Astrocyte of the spinal cord (primary cell): ENCODE measurements around the gene ZNF506.
"Not testable (repeated sequence)": the region's sequence is repeated elsewhere in the genome, so short reads cannot be mapped to it uniquely, and the experiment has no call there.

Experiments used
- DNase-seq: peaks from one replicate; pipeline ENCODE4 v3.0.0; 2011; ENCODE audit warnings: low read depth, low spot score
- H3K4me3 ChIP-seq: 2 replicates; pipeline ENCODE4 v1.5.1; 2011; ENCODE audit warnings: low read depth, mild to moderate bottlenecking, low read length, moderate library complexity
- in situ Hi-C: cut with HindIII; loops from 2 replicates; pipeline ENCODE4 v1.10.0; 2017; ENCODE audit warnings: low sequenced_read_pairs
- TF ChIP-seq, protein P1 (sequence below): IDR thresholded peaks from 2 replicates; pipeline ENCODE4 v1.5.1; 2012; ENCODE audit warnings: low read depth, mild to moderate bottlenecking, low read length, inconsistent platforms

The ZNF506 gene

GRCh38 chr19:19778666-19779065 is 42.9 kb downstream of the ZNF506 start:
- DNase-seq, result no peak
- in situ Hi-C loops, result no loop called here
- no peak overlapping the region for H3K4me3 ChIP-seq

DNA sequence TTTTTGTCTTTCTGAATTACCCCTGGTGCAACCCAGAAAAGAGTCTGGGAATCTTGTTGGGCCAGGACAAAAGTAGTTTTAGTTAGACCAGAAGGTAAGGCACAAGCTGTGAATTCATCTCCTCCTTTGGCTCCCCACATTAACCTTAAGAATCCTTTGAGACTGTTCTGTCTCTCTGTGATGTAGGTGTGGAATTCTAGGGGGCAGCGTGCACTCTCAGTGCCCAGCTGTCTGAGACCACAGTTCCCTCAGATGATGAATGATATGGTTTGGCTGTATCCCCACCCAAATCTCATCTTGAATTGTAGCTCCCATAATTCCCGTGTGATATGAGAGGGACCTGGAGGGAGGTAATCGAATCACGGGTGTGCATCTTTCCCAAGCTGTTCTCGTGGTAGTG is 43.9 kb downstream of the ZNF506 start:
- TF ChIP-seq, protein P1, sequence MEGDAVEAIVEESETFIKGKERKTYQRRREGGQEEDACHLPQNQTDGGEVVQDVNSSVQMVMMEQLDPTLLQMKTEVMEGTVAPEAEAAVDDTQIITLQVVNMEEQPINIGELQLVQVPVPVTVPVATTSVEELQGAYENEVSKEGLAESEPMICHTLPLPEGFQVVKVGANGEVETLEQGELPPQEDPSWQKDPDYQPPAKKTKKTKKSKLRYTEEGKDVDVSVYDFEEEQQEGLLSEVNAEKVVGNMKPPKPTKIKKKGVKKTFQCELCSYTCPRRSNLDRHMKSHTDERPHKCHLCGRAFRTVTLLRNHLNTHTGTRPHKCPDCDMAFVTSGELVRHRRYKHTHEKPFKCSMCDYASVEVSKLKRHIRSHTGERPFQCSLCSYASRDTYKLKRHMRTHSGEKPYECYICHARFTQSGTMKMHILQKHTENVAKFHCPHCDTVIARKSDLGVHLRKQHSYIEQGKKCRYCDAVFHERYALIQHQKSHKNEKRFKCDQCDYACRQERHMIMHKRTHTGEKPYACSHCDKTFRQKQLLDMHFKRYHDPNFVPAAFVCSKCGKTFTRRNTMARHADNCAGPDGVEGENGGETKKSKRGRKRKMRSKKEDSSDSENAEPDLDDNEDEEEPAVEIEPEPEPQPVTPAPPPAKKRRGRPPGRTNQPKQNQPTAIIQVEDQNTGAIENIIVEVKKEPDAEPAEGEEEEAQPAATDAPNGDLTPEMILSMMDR, result no peak
- DNase-seq, result no peak
- in situ Hi-C loops, result no loop called here
- H3K4me3 ChIP-seq, result no peak overlapping the region

More at GRCh38 chr19:19778666-19779065, 42.9 kb downstream of the ZNF506 start:
- TF ChIP-seq, protein P1, result no peak

DNA sequence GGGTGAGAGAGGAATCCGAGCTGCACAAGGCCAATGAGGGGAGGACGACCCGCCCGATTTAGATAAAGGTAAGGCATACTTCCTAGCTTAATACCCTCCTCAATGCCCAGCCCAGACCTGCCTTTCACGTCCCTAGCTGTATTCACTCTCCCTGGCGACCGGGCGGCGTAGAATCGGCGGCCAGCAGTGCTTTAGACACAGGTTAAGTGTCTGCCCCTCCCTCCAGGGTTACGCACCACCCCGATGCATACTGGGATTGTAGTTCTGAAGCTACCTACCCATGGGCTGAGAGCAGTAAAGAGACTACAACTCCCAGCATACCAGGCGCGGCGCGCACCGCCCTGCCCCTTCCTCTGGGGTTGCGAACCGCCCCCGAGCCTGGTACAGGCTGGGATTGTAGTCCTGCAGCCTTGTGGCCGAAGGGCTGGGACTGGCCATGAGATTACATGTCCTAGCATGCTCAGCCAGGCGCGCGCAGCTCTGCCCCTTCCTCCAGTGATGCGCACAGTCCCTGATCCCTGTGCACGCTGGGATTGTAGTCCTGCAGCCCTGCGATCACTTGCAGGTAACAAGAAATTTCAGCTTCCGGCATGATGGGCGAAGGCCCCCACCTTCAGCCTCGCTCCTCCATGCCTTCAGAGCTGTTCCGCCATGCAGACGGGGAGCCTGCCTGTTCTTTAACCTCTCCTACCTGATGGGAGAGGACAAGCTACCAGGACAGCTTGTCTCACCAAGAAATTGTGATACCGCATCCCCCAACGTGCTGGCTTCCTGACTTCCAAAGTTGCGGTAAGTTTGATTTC is 45.1 kb downstream of the ZNF506 start:
- DNase-seq, result peak; percentile 99
- in situ Hi-C loops, result no loop called here
- TF ChIP-seq, protein P1, result no peak
- peak overlapping the region; percentile 82 for H3K4me3 ChIP-seq

GRCh38 chr19:19775891-19776205 is 45.7 kb downstream of the ZNF506 start:
- no peak for DNase-seq
- TF ChIP-seq, protein P1, result no peak
- in situ Hi-C loops, result no loop called here
- H3K4me3 ChIP-seq, result peak overlapping the region; percentile 82

DNA sequence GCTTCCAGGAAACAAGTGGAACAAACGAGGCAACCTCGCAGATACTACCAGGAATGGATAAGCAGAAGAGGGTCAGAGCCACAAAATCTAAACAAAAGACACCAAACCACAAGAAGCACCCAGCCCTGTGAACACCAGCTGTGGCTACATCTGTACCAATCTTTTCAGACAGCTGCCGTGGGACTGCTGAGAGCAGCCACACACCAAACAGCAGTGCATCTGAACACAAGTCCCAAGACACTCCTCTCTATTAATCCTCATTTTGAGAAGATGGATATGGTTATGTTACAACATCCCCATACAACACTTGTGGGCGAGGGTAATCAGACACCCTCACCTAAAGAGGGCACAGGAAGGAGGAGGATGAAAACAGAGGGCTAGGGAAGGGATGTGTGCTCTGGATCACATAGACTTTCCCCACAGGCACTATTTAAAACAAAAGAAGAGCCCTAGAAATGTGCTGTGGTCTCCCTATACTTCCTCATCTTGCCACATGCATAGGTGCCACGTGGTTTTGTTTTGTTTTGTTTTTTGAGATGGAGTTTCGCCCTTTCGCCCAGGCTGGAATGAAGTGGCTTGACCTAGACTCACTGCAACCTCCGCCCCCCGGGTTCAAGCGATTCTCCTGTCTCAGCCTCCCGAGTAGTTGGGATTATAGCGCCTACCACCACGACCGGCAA is 47.1 kb downstream of the ZNF506 start:
- TF ChIP-seq, protein P1, result no peak
- in situ Hi-C loops, result no loop called here
- H3K4me3 ChIP-seq, result no peak overlapping the region
- DNase-seq, result no peak

DNA sequence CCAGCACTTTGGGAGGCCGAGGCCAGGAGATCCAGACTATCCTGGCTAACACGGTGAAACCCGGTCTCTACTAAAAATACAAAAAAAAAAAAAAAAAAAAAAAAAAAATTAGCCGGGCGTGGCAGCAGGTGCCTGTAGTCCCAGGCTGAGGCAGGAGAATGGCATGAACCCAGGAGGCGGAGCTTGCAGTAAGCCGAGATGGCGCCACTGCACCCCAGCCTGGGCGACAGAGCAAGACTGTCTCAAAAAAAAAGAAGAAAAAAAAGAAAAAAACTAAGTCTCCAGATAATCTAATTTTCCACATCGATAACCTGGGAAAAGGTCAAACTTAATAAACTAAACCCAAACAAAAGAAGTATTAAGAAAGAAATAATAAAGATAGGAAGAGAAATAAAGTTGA is 49.6 kb downstream of the ZNF506 start:
- in situ Hi-C loops, H3K4me3 ChIP-seq, DNase-seq: not testable (repeated sequence)

DNA sequence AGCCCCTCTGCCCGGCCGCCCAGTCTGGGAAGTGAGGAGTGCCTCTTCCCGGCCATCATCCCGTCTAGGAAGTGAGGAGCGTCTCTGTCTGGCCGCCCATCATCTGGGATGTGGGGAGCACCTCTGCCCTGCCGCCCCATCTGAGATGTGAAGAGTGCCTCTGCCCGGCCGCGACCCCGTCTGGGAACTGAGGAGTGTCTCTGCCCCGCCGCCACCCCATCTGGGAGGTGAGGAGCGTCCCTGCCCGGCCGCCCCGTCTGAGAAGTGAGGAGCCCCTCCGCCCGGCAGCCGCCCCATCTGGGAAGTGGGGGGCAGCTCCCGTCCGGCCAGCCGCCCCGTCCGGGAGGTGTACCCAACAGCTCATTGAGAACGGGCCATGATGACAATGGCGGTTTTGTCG is 51.6 kb downstream of the ZNF506 start:
- in situ Hi-C loops, H3K4me3 ChIP-seq, DNase-seq: not testable (repeated sequence)
